ENCODE measurements around the gene PLRG1. TPM values are rescaled to one million over a fixed set of nuclear protein-coding genes. Genes with fewer than 3 reads are reported as not detected.

PLRG1 gene
- total RNA-seq, 6 experiments from 2014 or later = 93.8 to 101 (median 95.3) TPM

GRCh38 chr4:154516318-154517029 is 33.7 kb downstream of the PLRG1 start:
- Mint-ChIP-seq H3K36me3 (ENCODE audit: low read depth) (no peaks in the 10 kb centered on the region), H3K4me1 (ENCODE audit: low read depth) (no peaks in the 10 kb centered on the region), H3K9me3 (no peaks in the 10 kb centered on the region), H3K27ac (no peak overlapping the region), H3K4me3 (no peak overlapping the region), H3K27me3 (ENCODE audit: insufficient read depth) (peaks cover 6% of the 10 kb centered on the region)
- no peak for DNase-seq
- TF ChIP-seq CTCF (IDR thresholded peaks at IDR 0.05) = no peak

- Mint-ChIP-seq H3K36me3 (ENCODE audit: low read depth) (no peaks in the 10 kb centered on the region), H3K9me3 (no peaks in the 10 kb centered on the region)
These were observed 38.2 kb downstream of the PLRG1 start for GRCh38 chr4:154511981-154512380.

GRCh38 chr4:154511548-154511947 is 38.7 kb downstream of the PLRG1 start:
- no peak overlapping the region for H3K27ac Mint-ChIP-seq
- no peaks in the 10 kb centered on the region for H3K9me3 Mint-ChIP-seq
- no peak overlapping the region for H3K4me3 Mint-ChIP-seq
- H3K36me3 Mint-ChIP-seq (ENCODE audit: low read depth) = no peaks in the 10 kb centered on the region
- TF ChIP-seq CTCF (IDR thresholded peaks at IDR 0.05) = no peak
- peaks cover 10% of the 10 kb centered on the region for H3K27me3 Mint-ChIP-seq (ENCODE audit: insufficient read depth)
- no peak for DNase-seq
- no peaks in the 10 kb centered on the region for H3K4me1 Mint-ChIP-seq (ENCODE audit: low read depth)

More at GRCh38 chr4:154511981-154512380, 38.2 kb downstream of the PLRG1 start:
- no peak for DNase-seq
- Mint-ChIP-seq H3K27ac (no peak overlapping the region), H3K27me3 (ENCODE audit: insufficient read depth) (peaks cover 10% of the 10 kb centered on the region), H3K4me3 (no peak overlapping the region), H3K4me1 (ENCODE audit: low read depth) (no peaks in the 10 kb centered on the region)
- TF ChIP-seq CTCF (IDR thresholded peaks at IDR 0.05) = no peak

GRCh38 chr4:154507156-154507555 is 43.0 kb downstream of the PLRG1 start:
- H3K4me3 Mint-ChIP-seq = no peak overlapping the region
- H3K9me3 Mint-ChIP-seq = no peaks in the 10 kb centered on the region
- H3K27me3 Mint-ChIP-seq (ENCODE audit: insufficient read depth) = peaks cover 7% of the 10 kb centered on the region
- no peaks in the 10 kb centered on the region for H3K4me1 Mint-ChIP-seq (ENCODE audit: low read depth)
- no peak for TF ChIP-seq CTCF (IDR thresholded peaks at IDR 0.05)
- no peak overlapping the region for H3K27ac Mint-ChIP-seq
- DNase-seq = no peak
- H3K36me3 Mint-ChIP-seq (ENCODE audit: low read depth) = no peaks in the 10 kb centered on the region

GRCh38 chr4:154506253-154506652 is 43.9 kb downstream of the PLRG1 start:
- H3K36me3 Mint-ChIP-seq (ENCODE audit: low read depth) = no peaks in the 10 kb centered on the region
- no peaks in the 10 kb centered on the region for H3K9me3 Mint-ChIP-seq
- peaks cover 7% of the 10 kb centered on the region for H3K27me3 Mint-ChIP-seq (ENCODE audit: insufficient read depth)
- TF ChIP-seq CTCF (IDR thresholded peaks at IDR 0.05) = peak; percentile 74
- H3K27ac Mint-ChIP-seq = no peak overlapping the region
- H3K4me1 Mint-ChIP-seq (ENCODE audit: low read depth) = no peaks in the 10 kb centered on the region
- H3K4me3 Mint-ChIP-seq = no peak overlapping the region
- DNase-seq = peak; percentile 30
